Naive B cell (primary cell): ENCODE results near the gene GABRP. TPM values are rescaled to one million over a fixed set of nuclear protein-coding genes. Genes with fewer than 3 reads are reported as not detected.
A peak's percentile ranks its signal among the peaks of the same experiment; 100 is the strongest.

ENCODE experiments used
- ATAC-seq, 2 donors: fragments of 150-1000 bp; cut with Tn5 transposase; 2 replicates each; pipeline ENCODE4 v1.10.0; 2021; ENCODE audit warnings: low read depth in 2 of 2, mild to moderate bottlenecking in 2 of 2, moderate library complexity in 2 of 2
- DNase-seq: peaks from one replicate; pipeline ENCODE4 v3.0.0; 2022
- H3K27ac Mint-ChIP-seq, 6 donors: one replicate each; pipeline ENCODE4 v1.8.0; 2020 to 2022; ENCODE audit warnings: mild to moderate bottlenecking in 6 of 6, mixed read lengths in 6 of 6, moderate library complexity in 5 of 6, inconsistent platforms in 2 of 6
- H3K27me3 Mint-ChIP-seq, 3 donors: one replicate each; pipeline ENCODE4 v1.8.0; 2021 to 2022; ENCODE audit warnings: mixed read lengths in 3 of 3, mild to moderate bottlenecking in 1 of 3
- H3K36me3 Mint-ChIP-seq, 2 donors: one replicate each; pipeline ENCODE4 v1.8.0; 2020 to 2022; ENCODE audit warnings: mixed read lengths in 2 of 2, inconsistent platforms in 1 of 2, mild to moderate bottlenecking in 1 of 2
- H3K4me1 Mint-ChIP-seq, 3 donors: one replicate each; pipeline ENCODE4 v1.8.0; 2020 to 2022; ENCODE audit warnings: mixed read lengths in 3 of 3, inconsistent platforms in 1 of 3, mild to moderate bottlenecking in 1 of 3, moderate library complexity in 1 of 3
- H3K4me3 Mint-ChIP-seq, 8 donors: one replicate each; pipeline ENCODE4 v1.8.0; 2020 to 2022; ENCODE audit warnings: mild to moderate bottlenecking in 8 of 8, mixed read lengths in 8 of 8, moderate library complexity in 8 of 8, inconsistent platforms in 2 of 8
- H3K9me3 Mint-ChIP-seq, 7 donors: one replicate each; pipeline ENCODE4 v1.8.0; 2020 to 2022; ENCODE audit warnings: mixed read lengths in 7 of 7, mild to moderate bottlenecking in 5 of 7, inconsistent platforms in 2 of 7, moderate library complexity in 1 of 7
- polyA plus RNA-seq, 6 donors: library from polyadenylated mRNA; unstranded; fragments of 300-500 nt; fragmentation: Illumina TruSeq; gene quantifications; one replicate each; pipeline ENCODE4 v1.2.3, GENCODE V29; 2021; ENCODE audit warnings: low read depth in 6 of 6

Gene GABRP
- polyA plus RNA-seq, 6 donors from 2014 or later = not detected

DNA sequence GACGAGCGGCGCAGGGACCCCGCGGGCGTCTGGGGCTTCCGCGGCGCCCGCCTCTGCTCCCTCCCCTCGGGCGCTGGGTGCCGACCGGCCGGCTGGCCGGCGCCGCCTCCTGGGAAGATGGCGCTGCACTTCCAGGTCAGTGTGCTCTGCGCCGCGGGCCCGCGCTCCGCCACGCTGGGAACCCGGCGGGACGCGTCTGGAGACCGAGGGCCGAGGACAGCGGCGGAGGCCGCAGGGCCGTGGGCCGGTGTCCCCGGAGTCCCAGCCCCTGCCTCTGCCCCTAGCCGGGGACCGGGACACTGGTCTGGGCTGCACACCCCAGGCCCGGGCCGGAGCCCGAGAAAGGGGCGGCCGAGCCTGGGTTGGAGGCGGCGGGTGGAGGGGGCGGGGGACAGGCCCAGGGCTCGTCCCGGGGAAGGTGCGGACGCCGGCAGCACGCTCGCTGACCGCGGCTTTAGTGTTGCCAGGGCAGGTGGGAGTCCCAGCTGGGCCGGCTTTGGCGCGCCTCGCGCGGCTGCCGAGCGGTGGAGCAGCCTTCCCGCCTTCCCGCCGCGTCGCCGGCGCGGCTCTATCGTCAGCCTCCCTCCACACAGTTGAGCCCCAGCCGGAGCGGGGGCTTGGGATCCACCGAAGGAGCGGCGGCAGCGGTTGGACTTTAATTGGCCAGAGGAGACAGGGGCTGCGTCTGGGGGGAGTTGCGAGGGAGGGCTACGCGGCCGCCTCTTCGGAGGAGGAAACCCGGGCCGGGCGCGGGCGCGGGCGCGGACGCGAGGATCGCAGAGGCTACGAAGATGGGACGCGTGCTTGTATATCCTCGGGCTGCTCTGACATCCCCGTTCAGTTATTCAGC lies 78.6 kb downstream of the GABRP start, which contains the start of gene RANBP17:
Gene RANBP17, plus strand, starts transcription at position 102 of the 850 bp plus-strand sequence.
- Mint-ChIP-seq H3K9me3 (peaks cover 18 to 57% (median 32%) of the 10 kb centered on the region in 7 donors), H3K36me3 (peaks cover 26 to 29% of the 10 kb centered on the region in 2 donors), H3K27ac (peak within 1 kb of the TSS in 1 of 6 donors; percentile 93), H3K4me3 (peak within 1 kb of the TSS in 6 of 8 donors; percentile 19 to 84 (median 34)), H3K27me3 (peaks cover 41 to 51% (median 47%) of the 10 kb centered on the region in 3 donors), H3K4me1 (peaks cover 5 to 7% (median 5%) of the 10 kb centered on the region in 3 donors)
- DNase-seq (no peak), ATAC-seq (no peak)

DNA sequence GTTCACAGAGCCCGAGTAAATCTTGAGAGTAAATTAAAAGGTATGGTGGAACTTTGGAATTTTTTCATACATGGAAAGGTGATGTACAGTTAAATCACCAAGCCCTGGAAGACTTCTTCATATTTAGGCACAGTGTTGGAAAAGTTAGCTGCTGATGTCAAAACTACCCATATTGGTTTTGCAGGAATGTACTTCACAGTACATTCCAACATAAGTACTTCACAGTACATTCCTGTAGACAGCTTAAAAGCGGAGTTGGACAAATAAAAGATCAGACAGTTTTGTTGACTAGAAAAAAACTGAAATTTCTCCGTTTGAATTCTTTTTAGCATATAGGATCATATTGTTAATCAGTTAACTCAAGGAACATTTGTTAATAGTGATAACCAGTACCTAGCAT lies 80.1 kb downstream of the GABRP start:
- ATAC-seq (no peak), DNase-seq (no peak)
- peaks cover 18 to 54% (median 31%) of the 10 kb centered on the region in 7 donors for H3K9me3 Mint-ChIP-seq
- H3K4me3 Mint-ChIP-seq = no peak overlapping the region
- H3K4me1 Mint-ChIP-seq = peaks cover 5 to 7% (median 5%) of the 10 kb centered on the region in 3 donors
- no peak overlapping the region for H3K27ac Mint-ChIP-seq
- H3K27me3 Mint-ChIP-seq = peaks cover 38 to 52% (median 49%) of the 10 kb centered on the region in 3 donors
- H3K36me3 Mint-ChIP-seq = peaks cover 26% of the 10 kb centered on the region in 2 donors

Other genes with a start within 250 kb of the GABRP start
- gene RANBP17, start 78.3 kb downstream of the GABRP start, polyA plus RNA-seq = not detected